Endothelial cell of umbilical vein (primary cell): Measurements from ENCODE around the gene ARL4C. TPM values are rescaled to one million over a fixed set of nuclear protein-coding genes. Genes with fewer than 3 reads are reported as not detected.
A peak's percentile ranks its signal among the peaks of the same experiment; 100 is the strongest.

Experiments
- BruUV-seq: library from RNA; stranded (reverse); fragments of 400-500 nt; replicated peaks from 2 replicates; lab custom pipeline; 2021; lab: Mats Ljungman, UMichigan
- CTCF ChIA-PET: fragments of 300-600, 350-600 bp; sonication (Branson Sonifier 250); formaldehyde crosslinking; loops from one replicate; lab custom pipeline; 2021; ENCODE audit warnings: antibody characterized with exemption, inconsistent platforms; lab: Charles Lee
- POLR2A ChIA-PET: fragments of 300-600, 350-600 bp; sonication (Branson Sonifier 250); formaldehyde crosslinking; loops from one replicate; lab custom pipeline; 2021; ENCODE audit warnings: antibody characterized with exemption, inconsistent platforms; lab: Charles Lee
- DNase-seq: peaks from one replicate; pipeline ENCODE4 v3.0.0-alpha.2; 2011; ENCODE audit warnings: low read depth, low spot score
- FAIRE-seq: peaks from 2 replicates; lab custom pipeline; 2011; peaks lifted over from hg19 to GRCh38; lab: Jason Lieb, UNC
- H2AFZ ChIP-seq: 2 replicates; pipeline ENCODE4 v1.6.0; 2012; ENCODE audit warnings: low read depth, low read length, control low read depth, inconsistent platforms
- H3K27ac ChIP-seq: 2 replicates; pipeline ENCODE4 v1.5.1; 2011; ENCODE audit warnings: low read depth, mild to moderate bottlenecking, control low read depth, low read length, moderate library complexity; ENCODE audit not compliant: insufficient read depth
- H3K27me3 ChIP-seq, 2 experiments: 2 replicates each; pipeline versions ENCODE4 v1.6.0 to v1.6.1; 2011; ENCODE audit warnings: low read length in 2 of 2, mixed read lengths in 1 of 2; ENCODE audit not compliant: control insufficient read depth in 2 of 2, insufficient read depth in 2 of 2
- H3K36me3 ChIP-seq, 2 experiments: 2 replicates in 1 of 2; 3 replicates in 1 of 2; pipeline ENCODE4 v1.5.1; 2011; ENCODE audit warnings: low read length in 2 of 2, mild to moderate bottlenecking in 1 of 2, moderate library complexity in 1 of 2; ENCODE audit not compliant: control insufficient read depth in 2 of 2, insufficient read depth in 2 of 2; ENCODE audit errors: extremely low read depth in 1 of 2
- H3K4me1 ChIP-seq: 3 replicates; pipeline ENCODE4 v1.5.1; 2011; ENCODE audit warnings: mild to moderate bottlenecking, low read length; ENCODE audit not compliant: control insufficient read depth, insufficient read depth; ENCODE audit errors: extremely low read depth
- H3K4me2 ChIP-seq: 2 replicates; pipeline ENCODE4 v1.6.1; 2011; ENCODE audit warnings: low read length, control low read depth, mixed read lengths; ENCODE audit not compliant: insufficient read depth
- H3K4me3 ChIP-seq, 3 experiments: fragments of 200-600 bp in 1 of 3; sonication (generic), shearing (Covaris generic) in 1 of 3; replicated peaks in 1 of 3; 2 replicates each; pipeline ENCODE4 v1.5.1; 2011 to 2016; ENCODE audit warnings: control low read depth in 3 of 3, low read length in 3 of 3, mild to moderate bottlenecking in 2 of 3, inconsistent platforms in 1 of 3, low read depth in 1 of 3, moderate library complexity in 1 of 3; ENCODE audit not compliant: insufficient read depth in 1 of 3
- H3K79me2 ChIP-seq: 2 replicates; pipeline ENCODE4 v1.6.0; 2012; ENCODE audit warnings: low read length, inconsistent platforms; ENCODE audit not compliant: control insufficient read depth, insufficient read depth
- H3K9ac ChIP-seq: replicated peaks from 2 replicates; pipeline ENCODE3; 2011; ENCODE audit warnings: low read length, control low read depth; ENCODE audit not compliant: insufficient read depth; ENCODE audit errors: extremely low read depth
- H3K9me1 ChIP-seq: replicated peaks from 3 replicates; pipeline ENCODE4 v1.6.0; 2011; ENCODE audit warnings: mild to moderate bottlenecking, low read length; ENCODE audit not compliant: control insufficient read depth, insufficient read depth; ENCODE audit errors: extremely low read depth
- H3K9me3 ChIP-seq: replicated peaks from 2 replicates; pipeline ENCODE4 v1.5.1; 2012; ENCODE audit warnings: low read length, inconsistent platforms; ENCODE audit not compliant: control insufficient read depth, insufficient read depth
- H4K20me1 ChIP-seq: replicated peaks from 2 replicates; pipeline ENCODE3; 2011; ENCODE audit warnings: mild to moderate bottlenecking, low read length; ENCODE audit not compliant: control insufficient read depth, insufficient read depth; ENCODE audit errors: extremely low read depth
- EZH2 ChIP-seq: IDR thresholded peaks from 2 replicates; pipeline ENCODE4 v1.6.1; 2012; ENCODE audit warnings: borderline replicate concordance, low read depth, mild to moderate bottlenecking, moderate library complexity, low read length, inconsistent platforms; ENCODE audit not compliant: severe bottlenecking
- FOS ChIP-seq: IDR thresholded peaks from 2 replicates; pipeline ENCODE4 v1.6.1; 2011; ENCODE audit warnings: mild to moderate bottlenecking, low read length, moderate library complexity, borderline replicate concordance; ENCODE audit not compliant: insufficient read depth
- GATA2 ChIP-seq: IDR thresholded peaks from 2 replicates; pipeline ENCODE4 v1.7.0; 2011; ENCODE audit warnings: low read depth, mild to moderate bottlenecking, moderate library complexity, mixed read lengths, low read length; ENCODE audit not compliant: insufficient read length, insufficient read depth
- JUN ChIP-seq: IDR thresholded peaks from 2 replicates; pipeline ENCODE4 v1.6.1; 2011; ENCODE audit warnings: borderline replicate concordance, low read depth; ENCODE audit not compliant: insufficient read length, insufficient read depth
- MYC ChIP-seq: IDR thresholded peaks from one replicate; pipeline ENCODE4 v1.6.1; 2011; ENCODE audit warnings: mild to moderate bottlenecking, low read depth, low read length
- POLR2A ChIP-seq: IDR thresholded peaks from 2 replicates; pipeline ENCODE4 v1.6.1; 2012; ENCODE audit warnings: low read depth, mild to moderate bottlenecking, control low read depth, low read length
- POLR2AphosphoS5 ChIP-seq: IDR thresholded peaks from 2 replicates; pipeline ENCODE4 v1.6.1; 2012; ENCODE audit warnings: low read depth, mild to moderate bottlenecking, control low read depth, low read length, moderate library complexity; ENCODE audit not compliant: insufficient read depth
- dilution Hi-C: fragments of 300-500 bp; cut with MboI; formaldehyde crosslinking; loops from one replicate; pipeline ENCODE4 v1.15.0; 2019; ENCODE audit warnings: low sequenced_read_pairs; ENCODE audit not compliant: extremely low pct_ligation_motif_present
- intact Hi-C: fragments of 100-400 bp; cut with micrococcal nuclease; formaldehyde crosslinking; loops from one replicate; pipeline ENCODE4 v1.10.0; 2022
- polyA plus RNA-seq, 4 experiments: library from polyadenylated mRNA; depleted of rRNA in 3 of 4; stranded (reverse) in 3 of 4; unstranded in 1 of 4; fragments of >200 nt; gene quantifications; 2 replicates each; pipeline versions ENCODE4 v1.2.1 to v1.2.3, GENCODE V29; 2011 to 2012; ENCODE audit warnings: missing spikeins in 1 of 4
- total RNA-seq: library from RNA; stranded (reverse); gene quantifications from 2 replicates; pipeline ENCODE4 v1.2.3, GENCODE V29; 2021
- TF ChIP-seq, protein P1 (sequence below): IDR thresholded peaks from 2 replicates; pipeline ENCODE4 v1.6.1; 2011; ENCODE audit not compliant: insufficient read depth, insufficient read length
- TF ChIP-seq, protein P2 (sequence below), 2 donors: IDR thresholded peaks; 1 replicate in 1 of 2; 2 replicates in 1 of 2; pipeline ENCODE4 v1.5.1; 2011; ENCODE audit warnings: low read length in 2 of 2, mild to moderate bottlenecking in 2 of 2, moderate library complexity in 2 of 2, control low read depth in 1 of 2, inconsistent platforms in 1 of 2, low read depth in 1 of 2; ENCODE audit not compliant: insufficient read depth in 1 of 2; ENCODE audit errors: extremely low read depth in 1 of 2

ARL4C gene
- total and polyA plus RNA-seq, 2 donors (not counting 3 experiments of a cell fraction or from before 2014, with no cell fraction given): 5.5 to 10.5 TPM

DNA sequence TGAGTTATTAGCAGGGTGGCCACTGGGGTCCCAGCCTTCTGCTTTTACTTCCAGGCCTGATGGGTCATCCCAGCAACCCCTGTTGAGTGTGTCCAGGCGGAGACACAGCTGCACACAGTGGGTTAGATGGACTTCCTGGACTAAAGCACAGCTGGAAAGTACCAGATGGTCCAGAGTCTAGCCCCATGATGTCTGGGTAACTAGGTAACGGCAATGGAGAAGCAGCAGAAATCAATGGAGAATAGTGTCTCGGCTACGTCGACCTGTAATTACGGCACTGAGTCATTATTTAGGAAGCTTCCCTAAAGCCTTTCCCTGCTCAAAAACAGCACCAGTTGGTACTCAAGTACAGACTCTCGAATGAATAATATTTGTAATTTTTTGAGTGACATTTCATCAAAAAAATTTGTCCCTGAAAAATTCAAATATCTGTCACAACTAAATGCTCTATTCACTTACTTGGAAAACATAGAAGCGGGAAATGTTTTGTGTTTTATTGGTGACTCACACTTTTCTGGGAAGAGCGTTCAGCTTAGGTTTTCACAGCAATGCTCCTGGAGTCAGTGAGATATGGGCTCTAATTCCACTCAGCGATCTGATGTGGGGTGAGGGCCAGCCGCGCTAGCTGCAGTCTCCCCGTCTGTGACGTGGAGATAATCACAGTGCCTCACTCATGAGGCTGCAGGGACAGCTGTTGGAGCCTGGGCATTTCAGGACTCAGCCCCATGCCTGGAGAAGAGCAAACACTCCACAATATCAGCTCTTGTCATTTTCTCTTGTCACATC lies 16.2 kb upstream of the ARL4C start:
- H3K79me2 ChIP-seq: no peaks in the 10 kb centered on the region
- no peak overlapping the region for H3K27ac ChIP-seq
- H3K4me3 ChIP-seq: no peak overlapping the region
- peaks cover 2 to 5% of the 10 kb centered on the region in 2 experiments for H3K27me3 ChIP-seq
- dilution Hi-C loops: no loop called here
- TF ChIP-seq EZH2 (no peak), JUN (no peak), POLR2A (no peak), POLR2AphosphoS5 (no peak), MYC (no peak), FOS (no peak), GATA2 (no peak)
- TF ChIP-seq, protein P1, sequence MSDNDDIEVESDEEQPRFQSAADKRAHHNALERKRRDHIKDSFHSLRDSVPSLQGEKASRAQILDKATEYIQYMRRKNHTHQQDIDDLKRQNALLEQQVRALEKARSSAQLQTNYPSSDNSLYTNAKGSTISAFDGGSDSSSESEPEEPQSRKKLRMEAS: no peak
- TF ChIP-seq, protein P2, sequence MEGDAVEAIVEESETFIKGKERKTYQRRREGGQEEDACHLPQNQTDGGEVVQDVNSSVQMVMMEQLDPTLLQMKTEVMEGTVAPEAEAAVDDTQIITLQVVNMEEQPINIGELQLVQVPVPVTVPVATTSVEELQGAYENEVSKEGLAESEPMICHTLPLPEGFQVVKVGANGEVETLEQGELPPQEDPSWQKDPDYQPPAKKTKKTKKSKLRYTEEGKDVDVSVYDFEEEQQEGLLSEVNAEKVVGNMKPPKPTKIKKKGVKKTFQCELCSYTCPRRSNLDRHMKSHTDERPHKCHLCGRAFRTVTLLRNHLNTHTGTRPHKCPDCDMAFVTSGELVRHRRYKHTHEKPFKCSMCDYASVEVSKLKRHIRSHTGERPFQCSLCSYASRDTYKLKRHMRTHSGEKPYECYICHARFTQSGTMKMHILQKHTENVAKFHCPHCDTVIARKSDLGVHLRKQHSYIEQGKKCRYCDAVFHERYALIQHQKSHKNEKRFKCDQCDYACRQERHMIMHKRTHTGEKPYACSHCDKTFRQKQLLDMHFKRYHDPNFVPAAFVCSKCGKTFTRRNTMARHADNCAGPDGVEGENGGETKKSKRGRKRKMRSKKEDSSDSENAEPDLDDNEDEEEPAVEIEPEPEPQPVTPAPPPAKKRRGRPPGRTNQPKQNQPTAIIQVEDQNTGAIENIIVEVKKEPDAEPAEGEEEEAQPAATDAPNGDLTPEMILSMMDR (IDR thresholded peaks at IDR 0.05; ENCODE audit: extremely low read depth in 1 of 2, insufficient read depth in 1 of 2, low read depth in 1 of 2, low read length in 2 of 2): no peak
- FAIRE-seq: no peak
- no peaks in the 10 kb centered on the region for H3K4me1 ChIP-seq
- H3K9ac ChIP-seq: no peak overlapping the region
- H4K20me1 ChIP-seq: no peaks in the 10 kb centered on the region
- peak; percentile 14 for DNase-seq
- intact Hi-C loops: no loop called here
- POLR2A ChIA-PET: no interaction called here
- no peaks in the 10 kb centered on the region for H3K9me3 ChIP-seq
- H3K4me2 ChIP-seq: no peak overlapping the region
- H2AFZ ChIP-seq: no peak overlapping the region
- CTCF ChIA-PET: interaction anchor here (1.2 to 2.2 kb wide), 3 partner anchors 32 to 604 kb away, joined by 3 to 9 read pairs (median 7); no protein-coding TSS in a partner anchor
- H3K36me3 ChIP-seq: no peaks in the 10 kb centered on the region
- no peaks in the 10 kb centered on the region for H3K9me1 ChIP-seq
- no TSS peak for BruUV-seq
